Thyroid gland (tissue), 4 donors: ENCODE measurements around the gene CLDN4. TPM values are rescaled to one million over a fixed set of nuclear protein-coding genes. Genes with fewer than 3 reads are reported as not detected.

Source experiments
- total RNA-seq, 4 donors: library from RNA; depleted of rRNA; stranded (reverse); fragments of >200 nt; gene quantifications; one replicate each; pipeline ENCODE4 v1.2.3, GENCODE V29; 2016

Gene CLDN4
- total RNA-seq, 4 donors from 2014 or later, result 178 to 301 (median 196) TPM

Other genes starting within 250 kb of the CLDN4 start
- gene MLXIPL, start 206.5 kb upstream of the CLDN4 start, total RNA-seq, result 10 to 100 TPM in 1 of 4 donors, 1 to 10 TPM in 3; 3.7 to 39.5 (median 8.7) TPM
- 1 to 10 TPM; 3.9 to 5.6 (median 4.7) TPM for gene VPS37D, start 163.2 kb upstream of the CLDN4 start, total RNA-seq
- gene DNAJC30, start 147.5 kb upstream of the CLDN4 start, total RNA-seq, result 10 to 100 TPM in 3 of 4 donors, 1 to 10 TPM in 1; 9.0 to 19.1 (median 14.8) TPM
- gene BUD23, start 147.4 kb upstream of the CLDN4 start, total RNA-seq, result 10 to 100 TPM; 58.3 to 78.0 (median 64.9) TPM
- gene STX1A, start 111.3 kb upstream of the CLDN4 start, total RNA-seq, result 1 to 10 TPM; 4.4 to 9.5 (median 7.2) TPM
- gene ABHD11, start 92.2 kb upstream of the CLDN4 start, total RNA-seq, result 10 to 100 TPM; 39.5 to 75.8 (median 67.1) TPM
- 100 to 1,000 TPM; 249 to 330 (median 288) TPM for gene CLDN3, start 60.7 kb upstream of the CLDN4 start, total RNA-seq
- 10 to 100 TPM in 2 of 4 donors, 1 to 10 TPM in 2; 3.8 to 16.3 (median 9.6) TPM for gene METTL27, start 11.5 kb downstream of the CLDN4 start, total RNA-seq
- gene TMEM270, start 30.2 kb downstream of the CLDN4 start, total RNA-seq, result not detected
- 10 to 100 TPM; 29.0 to 65.7 (median 50.8) TPM for gene ELN, start 197.2 kb downstream of the CLDN4 start, total RNA-seq